Measurements from ENCODE around the gene SLC30A10.
"Not testable (repeated sequence)": the region's sequence is repeated elsewhere in the genome, so short reads cannot be mapped to it uniquely, and the experiment has no call there.

Gene SLC30A10

GRCh38 chr1:219954052-219954451, 25.7 kb upstream of the SLC30A10 start:
- TF ChIP-seq, protein P1, sequence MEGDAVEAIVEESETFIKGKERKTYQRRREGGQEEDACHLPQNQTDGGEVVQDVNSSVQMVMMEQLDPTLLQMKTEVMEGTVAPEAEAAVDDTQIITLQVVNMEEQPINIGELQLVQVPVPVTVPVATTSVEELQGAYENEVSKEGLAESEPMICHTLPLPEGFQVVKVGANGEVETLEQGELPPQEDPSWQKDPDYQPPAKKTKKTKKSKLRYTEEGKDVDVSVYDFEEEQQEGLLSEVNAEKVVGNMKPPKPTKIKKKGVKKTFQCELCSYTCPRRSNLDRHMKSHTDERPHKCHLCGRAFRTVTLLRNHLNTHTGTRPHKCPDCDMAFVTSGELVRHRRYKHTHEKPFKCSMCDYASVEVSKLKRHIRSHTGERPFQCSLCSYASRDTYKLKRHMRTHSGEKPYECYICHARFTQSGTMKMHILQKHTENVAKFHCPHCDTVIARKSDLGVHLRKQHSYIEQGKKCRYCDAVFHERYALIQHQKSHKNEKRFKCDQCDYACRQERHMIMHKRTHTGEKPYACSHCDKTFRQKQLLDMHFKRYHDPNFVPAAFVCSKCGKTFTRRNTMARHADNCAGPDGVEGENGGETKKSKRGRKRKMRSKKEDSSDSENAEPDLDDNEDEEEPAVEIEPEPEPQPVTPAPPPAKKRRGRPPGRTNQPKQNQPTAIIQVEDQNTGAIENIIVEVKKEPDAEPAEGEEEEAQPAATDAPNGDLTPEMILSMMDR (IDR thresholded peaks at IDR 0.05), result no peak

GRCh38 chr1:219952361-219952760, 24.0 kb upstream of the SLC30A10 start:
- DNase-seq, result no peak
- Histone ChIP-seq H3K4me1 (no peaks in the 10 kb centered on the region), H3K4me3 (no peak overlapping the region), H3K27me3 (no peaks in the 10 kb centered on the region), H3K9me3 (no peaks in the 10 kb centered on the region), H3K27ac (no peak overlapping the region), H3K36me3 (no peaks in the 10 kb centered on the region)
- intact Hi-C loops (cut with DNase I; ENCODE audit: low total_unique reads), result no loop called here
- TF ChIP-seq, protein P1 (IDR thresholded peaks at IDR 0.05), result no peak

More at GRCh38 chr1:219954052-219954451, 25.7 kb upstream of the SLC30A10 start:
- no peak overlapping the region for H3K27ac ChIP-seq
- H3K9me3 ChIP-seq, result no peaks in the 10 kb centered on the region
- no peaks in the 10 kb centered on the region for H3K4me1 ChIP-seq
- no peak overlapping the region for H3K4me3 ChIP-seq
- H3K36me3 ChIP-seq, result no peaks in the 10 kb centered on the region
- intact Hi-C loops (cut with DNase I; ENCODE audit: low total_unique reads), result no loop called here
- no peaks in the 10 kb centered on the region for H3K27me3 ChIP-seq
- DNase-seq, result no peak

DNA sequence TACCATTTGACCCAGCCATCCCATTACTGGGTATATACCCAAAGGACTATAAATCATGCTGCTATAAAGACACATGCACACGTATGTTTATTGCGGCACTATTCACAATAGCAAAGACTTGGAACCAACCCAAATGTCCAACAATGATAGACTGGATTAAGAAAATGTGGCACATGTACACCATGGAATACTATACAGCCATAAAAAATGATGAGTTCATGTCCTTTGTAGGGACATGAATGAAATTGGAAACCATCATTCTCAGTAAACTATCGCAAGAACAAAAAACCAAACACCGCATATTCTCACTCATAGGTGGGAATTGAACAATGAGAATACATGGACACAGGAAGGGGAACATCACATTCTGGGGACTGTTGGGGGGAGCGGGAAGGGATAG, 20.9 kb upstream of the SLC30A10 start:
- DNase-seq; H3K27ac ChIP-seq; H3K36me3 ChIP-seq; H3K9me3 ChIP-seq; intact Hi-C loops (cut with DNase I; ENCODE audit: low total_unique reads); H3K4me1 ChIP-seq; H3K27me3 ChIP-seq; H3K4me3 ChIP-seq: not testable (repeated sequence)

DNA sequence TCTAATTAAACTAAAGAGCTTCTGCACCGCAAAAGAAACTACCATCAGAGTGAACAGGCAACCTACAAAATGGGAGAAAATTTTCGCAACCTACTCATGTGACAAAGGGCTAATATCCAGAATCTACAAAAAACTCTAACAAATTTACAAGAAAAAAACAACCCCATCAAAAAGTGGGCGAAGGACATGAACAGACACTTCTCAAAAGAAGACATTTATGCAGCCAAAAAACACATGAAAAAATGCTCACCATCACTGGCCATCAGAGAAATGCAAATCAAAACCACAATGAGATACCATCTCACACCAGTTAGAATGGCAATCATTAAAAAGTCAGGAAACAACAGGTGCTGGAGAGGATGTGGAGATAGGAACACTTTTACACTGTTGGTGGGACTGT, 20.4 kb upstream of the SLC30A10 start:
- not testable (repeated sequence) for DNase-seq

DNA sequence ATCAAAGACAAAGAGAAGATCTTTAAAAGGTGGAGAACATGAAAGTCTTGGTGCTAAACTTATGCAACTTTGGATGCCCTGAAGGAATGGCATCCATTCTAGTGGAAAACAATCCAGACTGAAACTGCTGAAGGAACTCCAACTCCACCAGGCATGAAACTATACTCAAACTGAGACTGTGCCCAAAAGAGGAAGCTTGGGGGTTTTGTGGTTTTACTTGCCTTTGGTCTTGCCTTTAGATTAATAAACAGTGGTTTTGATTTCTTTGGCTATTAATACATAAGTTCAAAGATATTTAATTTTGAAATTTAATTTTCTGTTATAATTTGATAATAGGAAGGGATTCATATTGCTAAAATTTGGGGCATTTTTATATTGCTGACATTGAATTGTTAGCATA, 17.4 kb upstream of the SLC30A10 start:
- DNase-seq, result no peak
- H3K4me3 ChIP-seq, result no peak overlapping the region
- no peaks in the 10 kb centered on the region for H3K36me3 ChIP-seq
- no peaks in the 10 kb centered on the region for H3K4me1 ChIP-seq
- no peaks in the 10 kb centered on the region for H3K9me3 ChIP-seq
- no peaks in the 10 kb centered on the region for H3K27me3 ChIP-seq
- H3K27ac ChIP-seq, result no peak overlapping the region
- TF ChIP-seq, protein P1 (IDR thresholded peaks at IDR 0.05), result no peak
- intact Hi-C loops (cut with DNase I; ENCODE audit: low total_unique reads), result no loop called here

More for the DNA sequence above, 20.4 kb upstream of the SLC30A10 start:
- H3K27me3 ChIP-seq; H3K9me3 ChIP-seq; H3K27ac ChIP-seq; H3K36me3 ChIP-seq; H3K4me3 ChIP-seq; intact Hi-C loops (cut with DNase I; ENCODE audit: low total_unique reads); H3K4me1 ChIP-seq: not testable (repeated sequence)

DNA sequence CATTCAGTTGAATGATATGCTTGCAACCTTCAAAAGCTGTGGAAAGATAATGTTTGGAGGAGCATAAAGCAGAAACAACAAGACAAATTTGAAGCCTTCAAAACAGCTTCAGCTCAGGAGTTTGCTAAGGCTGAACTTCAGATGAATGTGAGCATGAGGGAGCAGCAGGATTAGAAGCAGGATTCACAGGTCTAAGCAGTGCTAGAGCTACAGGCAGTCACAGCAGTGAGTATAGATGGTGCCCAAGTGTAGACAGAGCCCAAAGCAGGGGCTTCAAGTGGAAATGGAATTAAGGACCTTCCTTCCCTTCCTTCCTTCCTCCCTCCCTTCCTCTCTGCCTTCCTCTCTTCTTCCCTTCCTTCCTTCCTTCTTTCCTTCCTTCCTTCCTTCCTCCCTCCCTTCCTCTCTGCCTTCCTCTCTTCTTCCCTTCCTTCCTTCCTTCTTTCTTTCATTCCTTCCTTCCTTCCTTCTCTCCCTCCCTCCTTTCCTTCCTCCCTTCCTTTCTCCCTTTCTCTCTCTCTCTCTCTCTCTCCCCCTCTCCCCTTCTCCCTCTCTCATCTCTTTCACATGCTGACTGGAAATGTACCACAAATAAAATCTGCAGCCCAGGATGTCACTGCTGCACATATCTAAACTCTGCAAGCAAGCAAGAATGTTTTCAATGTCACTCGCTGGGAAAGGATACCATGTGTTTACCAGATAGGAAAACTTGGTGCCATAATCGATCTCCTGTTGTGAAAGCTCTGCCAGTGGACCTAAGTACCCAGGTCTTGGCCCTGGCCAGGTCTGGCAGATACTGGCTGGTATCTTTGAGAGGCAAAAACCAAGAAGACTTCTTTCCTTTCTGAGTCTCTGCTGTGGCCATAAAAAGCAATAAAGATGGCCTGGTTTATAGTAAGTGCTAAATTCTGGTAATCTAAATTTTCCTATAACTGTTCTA, 13.1 kb upstream of the SLC30A10 start:
- intact Hi-C loops (cut with DNase I; ENCODE audit: low total_unique reads), result no loop called here
- no peaks in the 10 kb centered on the region for H3K9me3 ChIP-seq
- no peak overlapping the region for H3K27ac ChIP-seq
- TF ChIP-seq, protein P1 (IDR thresholded peaks at IDR 0.05), result no peak
- no peaks in the 10 kb centered on the region for H3K4me1 ChIP-seq
- peaks cover 0 to 4% of the 10 kb centered on the region in 2 donors for H3K27me3 ChIP-seq
- no peak for DNase-seq
- H3K36me3 ChIP-seq, result no peaks in the 10 kb centered on the region
- no peak overlapping the region for H3K4me3 ChIP-seq
